Transverse colon (tissue), 4 donors: ENCODE data around the gene SCRN2.

Source experiments
- EP300 ChIP-seq: sonication (generic); formaldehyde crosslinking; IDR thresholded peaks from one replicate; pipeline ENCODE4 v1.6.1; 2017; ENCODE audit warnings: antibody characterized with exemption, low read depth
- POLR2A ChIP-seq: fragments of 450-650 bp; IDR thresholded peaks from one replicate; pipeline ENCODE4 v1.6.1; 2016; ENCODE audit warnings: antibody characterized with exemption, mild to moderate bottlenecking, moderate library complexity
- POLR2AphosphoS5 ChIP-seq, 3 donors: sonication (generic); formaldehyde crosslinking; IDR thresholded peaks; one replicate each; pipeline ENCODE4 v1.6.1; 2016; ENCODE audit warnings: antibody characterized with exemption in 3 of 3
- TF ChIP-seq, protein P1 (sequence below), 5 experiments: fragments of 200-600 bp in 3 of 5; fragments of 450-650 bp in 2 of 5; sonication (generic) in 3 of 5; IDR thresholded peaks; 1 replicate in 2 of 5; 2 replicates in 3 of 5; pipeline ENCODE4 v1.5.1; 2016 to 2017; ENCODE audit warnings: antibody characterized with exemption in 5 of 5, inconsistent platforms in 3 of 5, mild to moderate bottlenecking in 2 of 5, moderate library complexity in 1 of 5

GRCh38 chr17:47856830-47857229, 15.8 kb upstream of the SCRN2 start:
- TF ChIP-seq, protein P1, sequence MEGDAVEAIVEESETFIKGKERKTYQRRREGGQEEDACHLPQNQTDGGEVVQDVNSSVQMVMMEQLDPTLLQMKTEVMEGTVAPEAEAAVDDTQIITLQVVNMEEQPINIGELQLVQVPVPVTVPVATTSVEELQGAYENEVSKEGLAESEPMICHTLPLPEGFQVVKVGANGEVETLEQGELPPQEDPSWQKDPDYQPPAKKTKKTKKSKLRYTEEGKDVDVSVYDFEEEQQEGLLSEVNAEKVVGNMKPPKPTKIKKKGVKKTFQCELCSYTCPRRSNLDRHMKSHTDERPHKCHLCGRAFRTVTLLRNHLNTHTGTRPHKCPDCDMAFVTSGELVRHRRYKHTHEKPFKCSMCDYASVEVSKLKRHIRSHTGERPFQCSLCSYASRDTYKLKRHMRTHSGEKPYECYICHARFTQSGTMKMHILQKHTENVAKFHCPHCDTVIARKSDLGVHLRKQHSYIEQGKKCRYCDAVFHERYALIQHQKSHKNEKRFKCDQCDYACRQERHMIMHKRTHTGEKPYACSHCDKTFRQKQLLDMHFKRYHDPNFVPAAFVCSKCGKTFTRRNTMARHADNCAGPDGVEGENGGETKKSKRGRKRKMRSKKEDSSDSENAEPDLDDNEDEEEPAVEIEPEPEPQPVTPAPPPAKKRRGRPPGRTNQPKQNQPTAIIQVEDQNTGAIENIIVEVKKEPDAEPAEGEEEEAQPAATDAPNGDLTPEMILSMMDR (IDR thresholded peaks at IDR 0.05), result no peak
- TF ChIP-seq POLR2A (no peak), EP300 (no peak), POLR2AphosphoS5 (IDR thresholded peaks at IDR 0.05) (no peak)
